PC-3 (cell line): ENCODE measurements around the gene GRWD1. TPM values are rescaled to one million over a fixed set of nuclear protein-coding genes. Genes with fewer than 3 reads are reported as not detected.

ENCODE experiments used
- ATAC-seq: fragments of 200-7000 bp; cut with Tn5 transposase; 2 replicates; pipeline ENCODE4 v1.9.1; 2020; ENCODE audit warnings: mild to moderate bottlenecking, moderate library complexity
- BruUV-seq: library from RNA; stranded (reverse); fragments of 400-500 nt; replicated peaks from 2 replicates; lab custom pipeline; 2021; lab: Mats Ljungman, UMichigan
- CTCF ChIA-PET: fragments of 300-600 bp; sonication (Branson Sonifier 250); formaldehyde crosslinking; loops from one replicate; lab custom pipeline; 2022; ENCODE audit warnings: antibody characterized with exemption; lab: Charles Lee
- POLR2A ChIA-PET: fragments of 300-600 bp; sonication (Branson Sonifier 250); formaldehyde crosslinking; loops from one replicate; lab custom pipeline; 2022; ENCODE audit warnings: antibody characterized with exemption; ENCODE audit not compliant: unreplicated experiment; lab: Charles Lee
- DNase-seq: peaks from one replicate; pipeline ENCODE4 v3.0.0-alpha.2; 2015
- H2AFZ ChIP-seq: fragments of 300-600 bp; sonication (generic); 2 replicates; pipeline ENCODE4 v1.6.0; 2016; ENCODE audit warnings: antibody characterized with exemption, low read length
- H3F3A ChIP-seq: fragments of 300-600 bp; sonication (generic); one replicate; pipeline ENCODE4 v1.6.0; 2017; ENCODE audit warnings: antibody characterized with exemption, low read length, control low read depth, mild to moderate bottlenecking; ENCODE audit not compliant: unreplicated experiment
- H3K27ac ChIP-seq: fragments of 300-600 bp; sonication (generic); 2 replicates; pipeline ENCODE4 v1.5.1; 2016; ENCODE audit warnings: mild to moderate bottlenecking, low read length
- H3K27me3 ChIP-seq: fragments of 300-600 bp; sonication (generic); 2 replicates; pipeline ENCODE4 v1.6.1; 2016; ENCODE audit warnings: low read length, mixed read lengths
- H3K36me3 ChIP-seq: fragments of 300-600 bp; sonication (generic); 2 replicates; pipeline ENCODE4 v1.6.1; 2016; ENCODE audit warnings: low read depth, mixed run types, low read length, mixed read lengths
- H3K4me1 ChIP-seq: fragments of 300-600 bp; sonication (generic); 2 replicates; pipeline ENCODE4 v1.5.1; 2016; ENCODE audit warnings: low read length; ENCODE audit not compliant: insufficient read depth
- H3K4me2 ChIP-seq: fragments of 300-600 bp; sonication (generic); 2 replicates; pipeline ENCODE4 v1.6.0; 2016; ENCODE audit warnings: low read length
- H3K4me3 ChIP-seq: fragments of 300-600 bp; sonication (generic); 2 replicates; pipeline ENCODE4 v1.5.1; 2016; ENCODE audit warnings: mild to moderate bottlenecking, low read length, mixed read lengths
- H3K79me2 ChIP-seq: fragments of 300-600 bp; sonication (generic); 2 replicates; pipeline ENCODE4 v1.6.1; 2017; ENCODE audit warnings: low read length, mixed read lengths
- H3K9ac ChIP-seq: fragments of 300-600 bp; sonication (generic); 2 replicates; pipeline ENCODE4 v1.6.0; 2016; ENCODE audit warnings: mild to moderate bottlenecking, low read length
- H3K9me2 ChIP-seq: fragments of 300-600 bp; sonication (generic); replicated peaks from 2 replicates; pipeline ENCODE4 v1.6.1; 2016; ENCODE audit warnings: mixed run types, low read length, mixed read lengths
- H3K9me3 ChIP-seq: fragments of 300-600 bp; sonication (generic); 2 replicates; pipeline ENCODE4 v1.6.1; 2016; ENCODE audit warnings: low read length, mixed read lengths
- H4K20me1 ChIP-seq: fragments of 300-600 bp; sonication (generic); 2 replicates; pipeline ENCODE4 v1.6.1; 2016; ENCODE audit warnings: low read length, mixed read lengths
- CTCF ChIP-seq: fragments of 300-600 bp; sonication (generic); conservative IDR thresholded peaks from 2 replicates; pipeline ENCODE4 v1.5.1; 2017; ENCODE audit warnings: antibody characterized with exemption, low read depth, mild to moderate bottlenecking, low read length
- EZH2 ChIP-seq: fragments of 300-600 bp; sonication (generic); IDR thresholded peaks from one replicate; pipeline ENCODE4 v1.6.1; 2017; ENCODE audit warnings: antibody characterized with exemption, mild to moderate bottlenecking, low read length; ENCODE audit not compliant: unreplicated experiment
- EZH2phosphoT487 ChIP-seq: fragments of 300-600 bp; sonication (generic); IDR thresholded peaks from 2 replicates; pipeline ENCODE4 v1.6.1; 2018; ENCODE audit warnings: mild to moderate bottlenecking, antibody characterized with exemption, low read length, borderline replicate concordance
- intact Hi-C: fragments of 100-400 bp; cut with micrococcal nuclease; formaldehyde crosslinking; loops from 2 replicates; pipeline ENCODE4 v1.9.0; 2023
- total RNA-seq: library from RNA; depleted of rRNA; stranded (reverse); fragments of >200 nt; gene quantifications from 2 replicates; pipeline ENCODE4 v1.2.3, GENCODE V29; 2014

The GRWD1 gene
- total RNA-seq, 1 experiment from 2014 or later: 33.2 TPM

GRCh38 chr19:48398375-48399235 is 47.2 kb upstream of the GRWD1 start:
- Histone ChIP-seq H3K9ac (peak overlapping the region; percentile 63), H3K79me2 (no peaks in the 10 kb centered on the region), H3K4me1 (peaks cover 9% of the 10 kb centered on the region), H3F3A (no peaks in the 10 kb centered on the region), H3K36me3 (no peaks in the 10 kb centered on the region), H3K9me3 (no peaks in the 10 kb centered on the region), H3K9me2 (no peaks in the 10 kb centered on the region), H3K27me3 (no peaks in the 10 kb centered on the region; the same call in 1 of the 2 replicates), H3K4me3 (peak overlapping the region; percentile 64), H2AFZ (peak overlapping the region; percentile 67; the same call in 1 of the 2 replicates), H3K27ac (no peak overlapping the region), H3K4me2 (peak overlapping the region; percentile 81), H4K20me1 (no peaks in the 10 kb centered on the region)
- POLR2A ChIA-PET: no interaction called here
- ATAC-seq: peak; percentile 52
- BruUV-seq: no TSS peak
- CTCF ChIA-PET: no interaction called here
- intact Hi-C loops: no loop called here
- DNase-seq: peak; percentile 68
- no peak for TF ChIP-seq CTCF

GRCh38 chr19:48400018-48400742 is 45.6 kb upstream of the GRWD1 start:
- POLR2A ChIA-PET: no interaction called here
- no peak overlapping the region for H3K4me3 ChIP-seq
- no peaks in the 10 kb centered on the region for H4K20me1 ChIP-seq
- H3K9me3 ChIP-seq: no peaks in the 10 kb centered on the region
- TF ChIP-seq CTCF: no peak
- no peak for TF ChIP-seq EZH2
- no peak for TF ChIP-seq EZH2phosphoT487
- no peaks in the 10 kb centered on the region for H3K36me3 ChIP-seq
- ATAC-seq (peak; percentile 42), DNase-seq (peak; percentile 41)
- H3K27me3 ChIP-seq: no peaks in the 10 kb centered on the region; the same call in 1 of the 2 replicates
- intact Hi-C loops: no loop called here
- peaks cover 6% of the 10 kb centered on the region for H3K4me1 ChIP-seq
- H2AFZ ChIP-seq: no peak overlapping the region
- H3K4me2 ChIP-seq: no peak overlapping the region
- CTCF ChIA-PET: no interaction called here
- H3K9me2 ChIP-seq: no peaks in the 10 kb centered on the region
- H3K79me2 ChIP-seq: no peaks in the 10 kb centered on the region
- H3F3A ChIP-seq: no peaks in the 10 kb centered on the region
- no TSS peak for BruUV-seq
- H3K9ac ChIP-seq: no peak overlapping the region
- no peak overlapping the region for H3K27ac ChIP-seq
